B cell (primary cell): ENCODE data around the gene ARPC2. TPM values are rescaled to one million over a fixed set of nuclear protein-coding genes. Genes with fewer than 3 reads are reported as not detected.

Experiments used
- ATAC-seq: fragments of 200-7000 bp; cut with Tn5 transposase; one replicate; pipeline ENCODE4 v1.10.0; 2021; ENCODE audit warnings: low read depth, mild to moderate bottlenecking, moderate number of reproducible peaks, moderate library complexity
- CTCF ChIA-PET: fragments of 350-600 bp; sonication (Branson Sonifier 250); formaldehyde crosslinking; loops from one replicate; lab custom pipeline; 2021; ENCODE audit warnings: antibody characterized with exemption, inconsistent platforms; lab: Charles Lee
- POLR2A ChIA-PET: fragments of 350-600 bp; sonication (Branson Sonifier 250); formaldehyde crosslinking; loops from one replicate; lab custom pipeline; 2021; ENCODE audit warnings: antibody characterized with exemption; lab: Charles Lee
- DNase-seq: peaks from one replicate; pipeline ENCODE4 v3.0.0; 2013
- H2AFZ ChIP-seq: 2 replicates; pipeline ENCODE4 v1.6.1; 2012; ENCODE audit warnings: mild to moderate bottlenecking, low read depth, low read length; ENCODE audit not compliant: insufficient read depth, poor library complexity, severe bottlenecking
- H3K27ac ChIP-seq, 2 donors: 1 replicate in 1 of 2; 2 replicates in 1 of 2; pipeline ENCODE4 v1.5.1; 2012 to 2013; ENCODE audit warnings: low read length in 2 of 2, mild to moderate bottlenecking in 2 of 2, moderate library complexity in 1 of 2
- H3K27me3 ChIP-seq, 4 experiments: fragments of 200-600 bp in 1 of 4; sonication (generic) in 1 of 4; replicated peaks in 1 of 4; 1 replicate in 2 of 4; 2 replicates in 2 of 4; pipeline versions ENCODE4 v1.6.1 to v1.7.0; 2013 to 2016; ENCODE audit warnings: low read length in 3 of 4, mild to moderate bottlenecking in 2 of 4, mixed read lengths in 1 of 4, moderate library complexity in 1 of 4; ENCODE audit not compliant: insufficient read depth in 4 of 4, control insufficient read depth in 3 of 4; ENCODE audit errors: control extremely low read depth in 1 of 4
- H3K36me3 ChIP-seq, 2 experiments: replicated peaks in 1 of 2; 1 replicate in 1 of 2; 2 replicates in 1 of 2; pipeline versions ENCODE4 v1.6.1 to v1.7.1; 2013; ENCODE audit warnings: low read length in 1 of 2; ENCODE audit not compliant: insufficient read depth in 2 of 2, control insufficient read depth in 1 of 2; ENCODE audit errors: control extremely low read depth in 1 of 2, extremely low read depth in 1 of 2
- H3K4me1 ChIP-seq, 2 donors: fragments of 200-600 bp in 1 of 2; sonication (generic) in 1 of 2; 1 replicate in 1 of 2; 2 replicates in 1 of 2; pipeline versions ENCODE4 v1.5.1 to v1.6.1; 2013 to 2017; ENCODE audit warnings: low read length in 2 of 2; ENCODE audit not compliant: control insufficient read depth in 2 of 2, insufficient read depth in 2 of 2
- H3K4me2 ChIP-seq: replicated peaks from 2 replicates; pipeline ENCODE3; 2012; ENCODE audit warnings: mild to moderate bottlenecking, low read depth, low read length; ENCODE audit not compliant: poor library complexity, severe bottlenecking
- H3K4me3 ChIP-seq, 5 experiments: fragments of 200-600 bp in 1 of 5; sonication (generic) in 1 of 5; 1 replicate in 3 of 5; 2 replicates in 2 of 5; pipeline versions ENCODE4 v1.5.1 to v1.7.0; 2011 to 2016; ENCODE audit warnings: low read length in 4 of 5, mild to moderate bottlenecking in 4 of 5, low read depth in 2 of 5, control low read depth in 1 of 5, moderate library complexity in 1 of 5; ENCODE audit not compliant: insufficient read depth in 1 of 5; ENCODE audit errors: control extremely low read depth in 1 of 5, extremely low read depth in 1 of 5
- H3K79me2 ChIP-seq: fragments of 200-600 bp; sonication (generic); one replicate; pipeline ENCODE4 v1.6.0; 2016; ENCODE audit warnings: low read length; ENCODE audit not compliant: control insufficient read depth, insufficient read depth
- H3K9ac ChIP-seq: fragments of 200-600 bp; sonication (generic); 2 replicates; pipeline ENCODE4 v1.6.1; 2017; ENCODE audit warnings: mild to moderate bottlenecking, low read length, moderate library complexity
- H3K9me3 ChIP-seq, 3 donors: one replicate each; pipeline versions ENCODE4 v1.6.1 to v1.7.1; 2013; ENCODE audit warnings: low read length in 2 of 3; ENCODE audit not compliant: control insufficient read depth in 2 of 3, insufficient read depth in 1 of 3; ENCODE audit errors: control extremely low read depth in 1 of 3
- H4K20me1 ChIP-seq: 2 replicates; pipeline ENCODE4 v1.6.0; 2012; ENCODE audit warnings: mild to moderate bottlenecking, low read length; ENCODE audit not compliant: insufficient read depth, control insufficient read depth, poor library complexity, severe bottlenecking
- H3K27ac Mint-ChIP-seq: one replicate; pipeline ENCODE4 v1.8.0; 2021; ENCODE audit warnings: mixed read lengths
- H3K27me3 Mint-ChIP-seq: one replicate; pipeline ENCODE4 v1.8.0; 2021; ENCODE audit warnings: mixed read lengths
- H3K4me1 Mint-ChIP-seq: one replicate; pipeline ENCODE4 v1.8.0; 2021; ENCODE audit warnings: mixed read lengths
- H3K4me3 Mint-ChIP-seq: one replicate; pipeline ENCODE4 v1.8.0; 2021; ENCODE audit warnings: mixed read lengths
- H3K9me3 Mint-ChIP-seq: one replicate; pipeline ENCODE4 v1.8.0; 2022; ENCODE audit warnings: mixed read lengths; ENCODE audit not compliant: insufficient read depth
- EZH2 ChIP-seq: IDR thresholded peaks from 2 replicates; pipeline ENCODE4 v1.6.1; 2012; ENCODE audit warnings: borderline replicate concordance, low read depth, mild to moderate bottlenecking, moderate library complexity, low read length; ENCODE audit not compliant: insufficient read depth, poor library complexity, severe bottlenecking
- WGBS: methylation state at CpG from one replicate; pipeline ENCODE4 v1.1.5; 2013; ENCODE audit warnings: missing lambda C conversion rate; ENCODE audit not compliant: insufficient coverage; 5-methylcytosine and 5-hydroxymethylcytosine counted together
- intact Hi-C: fragments of 100-400 bp; cut with micrococcal nuclease; formaldehyde crosslinking; loops from one replicate; pipeline ENCODE4 v1.10.0; 2022
- polyA plus RNA-seq: library from polyadenylated mRNA; depleted of rRNA; stranded (reverse); fragments of >200 nt; gene quantifications from 2 replicates; pipeline ENCODE4 v1.2.3, GENCODE V29; 2012
- total RNA-seq, 2 donors: library from RNA; stranded (reverse); fragments of 120-200 nt in 1 of 2; gene quantifications; 1 replicate in 1 of 2; 2 replicates in 1 of 2; pipeline versions ENCODE4 v1.2.3 to v1.2.4, GENCODE V29; 2013 to 2022
- TF ChIP-seq, protein P1 (sequence below): fragments of 200-600 bp; IDR thresholded peaks from one replicate; pipeline ENCODE4 v1.8.0; 2022; ENCODE audit warnings: antibody characterized with exemption, mild to moderate bottlenecking

ARPC2 gene
- total and polyA plus RNA-seq, 2 donors (not counting 1 experiment from before 2014, with no cell fraction given): 314 to 343 TPM

DNA sequence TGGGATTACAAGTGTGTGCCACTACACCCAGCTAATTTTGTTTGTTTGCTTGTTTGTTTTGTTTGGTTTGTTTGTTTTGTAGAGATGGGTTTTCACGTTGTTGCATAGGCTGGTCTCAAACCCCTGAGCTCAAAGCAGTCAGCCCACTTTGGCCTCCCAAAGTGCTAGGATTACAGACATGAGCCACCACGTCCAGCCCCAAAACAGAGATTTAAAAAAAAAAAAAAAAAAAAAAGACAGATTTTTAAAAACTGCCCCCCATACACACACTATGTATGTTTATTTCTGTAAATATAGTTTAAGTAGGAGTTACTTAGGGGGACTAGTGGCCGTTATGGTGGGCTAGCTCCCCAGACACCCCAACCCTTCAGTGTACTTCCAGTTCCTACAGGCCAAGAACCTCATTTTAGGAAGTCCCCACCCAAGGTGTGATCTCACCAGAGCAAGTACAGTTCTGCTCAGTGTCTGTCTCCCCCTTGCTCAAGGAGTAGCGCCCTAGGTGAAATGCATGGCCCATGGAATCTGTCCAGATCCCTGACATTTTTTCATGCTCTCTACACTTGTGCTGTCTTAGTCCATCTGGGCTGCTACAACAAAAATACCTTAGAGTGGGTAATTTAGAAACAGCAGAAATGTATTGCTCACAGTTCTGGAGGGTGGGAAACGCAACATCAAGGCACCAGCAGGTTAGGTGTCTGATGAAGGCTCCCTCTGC is 76.9 kb downstream of the ARPC2 start:
- Mint-ChIP-seq H3K27me3 (no peaks in the 10 kb centered on the region), H3K4me1 (peaks cover 51% of the 10 kb centered on the region), H3K27ac (peak overlapping the region; percentile 81), H3K4me3 (peak overlapping the region; percentile 45), H3K9me3 (no peaks in the 10 kb centered on the region)
- H3K27ac ChIP-seq: peak overlapping the region in 1 of 2 donors; percentile 98
- DNase-seq (peak; percentile 42), ATAC-seq (no peak)
- H2AFZ ChIP-seq: no peak overlapping the region
- CTCF ChIA-PET: interaction anchor here (0.6 to 15.5 kb wide), 14 partner anchors 8 to 172 kb away, joined by 3 to 331 read pairs (median 4); partner anchors contain the start of genes AAMP, CATIP and PNKD
- TF ChIP-seq, protein P1, sequence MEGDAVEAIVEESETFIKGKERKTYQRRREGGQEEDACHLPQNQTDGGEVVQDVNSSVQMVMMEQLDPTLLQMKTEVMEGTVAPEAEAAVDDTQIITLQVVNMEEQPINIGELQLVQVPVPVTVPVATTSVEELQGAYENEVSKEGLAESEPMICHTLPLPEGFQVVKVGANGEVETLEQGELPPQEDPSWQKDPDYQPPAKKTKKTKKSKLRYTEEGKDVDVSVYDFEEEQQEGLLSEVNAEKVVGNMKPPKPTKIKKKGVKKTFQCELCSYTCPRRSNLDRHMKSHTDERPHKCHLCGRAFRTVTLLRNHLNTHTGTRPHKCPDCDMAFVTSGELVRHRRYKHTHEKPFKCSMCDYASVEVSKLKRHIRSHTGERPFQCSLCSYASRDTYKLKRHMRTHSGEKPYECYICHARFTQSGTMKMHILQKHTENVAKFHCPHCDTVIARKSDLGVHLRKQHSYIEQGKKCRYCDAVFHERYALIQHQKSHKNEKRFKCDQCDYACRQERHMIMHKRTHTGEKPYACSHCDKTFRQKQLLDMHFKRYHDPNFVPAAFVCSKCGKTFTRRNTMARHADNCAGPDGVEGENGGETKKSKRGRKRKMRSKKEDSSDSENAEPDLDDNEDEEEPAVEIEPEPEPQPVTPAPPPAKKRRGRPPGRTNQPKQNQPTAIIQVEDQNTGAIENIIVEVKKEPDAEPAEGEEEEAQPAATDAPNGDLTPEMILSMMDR: no peak
- no peak for TF ChIP-seq EZH2
- peaks cover 54% of the 10 kb centered on the region for H3K79me2 ChIP-seq
- POLR2A ChIA-PET: interaction anchor here (0.6 to 2.6 kb wide), 4 partner anchors 7 to 580 kb away, joined by 3 to 9 read pairs (median 6); partner anchors contain the start of gene CTDSP1
- no peak overlapping the region for H3K9ac ChIP-seq
- H3K27me3 ChIP-seq: no peaks in the 10 kb centered on the region
- no peaks in the 10 kb centered on the region for H3K36me3 ChIP-seq
- 50% methylated on average over 2 of the region's 5 CpGs for whole genome bisulfite sequencing
- intact Hi-C loops: loop anchor here (2.0 to 5.0 kb wide), 4 partner anchors 29 to 588 kb away; partner anchors contain the start of genes CATIP, CNOT9, USP37 and WNT10A
- peaks cover 43 to 56% of the 10 kb centered on the region in 2 donors for H3K4me1 ChIP-seq
- no peaks in the 10 kb centered on the region for H4K20me1 ChIP-seq
- no peak overlapping the region for H3K4me3 ChIP-seq
- no peaks in the 10 kb centered on the region for H3K9me3 ChIP-seq
- H3K4me2 ChIP-seq: peak overlapping the region; percentile 34
